IMR-90 (cell line): ENCODE measurements around the gene CBX5.

Experiments used
- MXI1 ChIP-seq: IDR thresholded peaks from 2 replicates; pipeline ENCODE4 v1.6.1; 2012; ENCODE audit warnings: low read depth, mild to moderate bottlenecking, low read length, moderate library complexity, borderline replicate concordance
- POLR2A ChIP-seq: IDR thresholded peaks from 2 replicates; pipeline ENCODE4 v1.6.1; 2012; ENCODE audit warnings: mild to moderate bottlenecking, low read depth, low read length
- RAD21 ChIP-seq: IDR thresholded peaks from 2 replicates; pipeline ENCODE4 v1.6.1; 2012; ENCODE audit warnings: low read length, improper control_type of control experiment
- RFX5 ChIP-seq: IDR thresholded peaks from 2 replicates; pipeline ENCODE4 v1.8.0; 2012; ENCODE audit warnings: low read depth, mild to moderate bottlenecking, low read length, moderate library complexity
- USF2 ChIP-seq: fragments of 150-350 bp; IDR thresholded peaks from 2 replicates; pipeline ENCODE4 v1.6.1; 2017; ENCODE audit warnings: mild to moderate bottlenecking, antibody characterized with exemption, low read length, low read depth
- TF ChIP-seq, protein P1 (sequence below): conservative IDR thresholded peaks from 2 replicates; pipeline ENCODE4 v1.5.1; 2012; ENCODE audit warnings: mild to moderate bottlenecking, low read depth, low read length, improper control_type of control experiment

- TF ChIP-seq, protein P1, sequence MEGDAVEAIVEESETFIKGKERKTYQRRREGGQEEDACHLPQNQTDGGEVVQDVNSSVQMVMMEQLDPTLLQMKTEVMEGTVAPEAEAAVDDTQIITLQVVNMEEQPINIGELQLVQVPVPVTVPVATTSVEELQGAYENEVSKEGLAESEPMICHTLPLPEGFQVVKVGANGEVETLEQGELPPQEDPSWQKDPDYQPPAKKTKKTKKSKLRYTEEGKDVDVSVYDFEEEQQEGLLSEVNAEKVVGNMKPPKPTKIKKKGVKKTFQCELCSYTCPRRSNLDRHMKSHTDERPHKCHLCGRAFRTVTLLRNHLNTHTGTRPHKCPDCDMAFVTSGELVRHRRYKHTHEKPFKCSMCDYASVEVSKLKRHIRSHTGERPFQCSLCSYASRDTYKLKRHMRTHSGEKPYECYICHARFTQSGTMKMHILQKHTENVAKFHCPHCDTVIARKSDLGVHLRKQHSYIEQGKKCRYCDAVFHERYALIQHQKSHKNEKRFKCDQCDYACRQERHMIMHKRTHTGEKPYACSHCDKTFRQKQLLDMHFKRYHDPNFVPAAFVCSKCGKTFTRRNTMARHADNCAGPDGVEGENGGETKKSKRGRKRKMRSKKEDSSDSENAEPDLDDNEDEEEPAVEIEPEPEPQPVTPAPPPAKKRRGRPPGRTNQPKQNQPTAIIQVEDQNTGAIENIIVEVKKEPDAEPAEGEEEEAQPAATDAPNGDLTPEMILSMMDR = no peak
- TF ChIP-seq POLR2A = no peak
- no peak for TF ChIP-seq RFX5
- no peak for TF ChIP-seq USF2
- TF ChIP-seq RAD21 = no peak
- TF ChIP-seq MXI1 = no peak
These were observed 58.4 kb downstream of the CBX5 start for GRCh38 chr12:54221402-54221984.
